BE2C (cell line): ENCODE results near the gene GGT5.
A peak's percentile ranks its signal among the peaks of the same experiment; 100 is the strongest.

ENCODE experiments used
- DNase-seq: peaks from one replicate; pipeline ENCODE4 v3.0.0-alpha.2; 2020
- H3K27me3 ChIP-seq: fragments of 250-450 bp; sonication (Bioruptor Pico); 2 replicates; pipeline ENCODE4 v1.5.1; 2020; ENCODE audit warnings: mild to moderate bottlenecking
- H3K36me3 ChIP-seq: fragments of 250-450 bp; sonication (Bioruptor Pico); 2 replicates; pipeline ENCODE4 v1.5.1; 2020; ENCODE audit warnings: mild to moderate bottlenecking
- H3K4me1 ChIP-seq: fragments of 250-450 bp; sonication (Bioruptor Pico); 2 replicates; pipeline ENCODE4 v1.5.1; 2020
- H3K4me3 ChIP-seq: 2 replicates; pipeline ENCODE4 v1.5.1; 2011; ENCODE audit warnings: low read depth, low read length
- H3K9me3 ChIP-seq: fragments of 250-450 bp; sonication (Bioruptor Pico); 2 replicates; pipeline ENCODE4 v1.5.1; 2020
- CTCF ChIP-seq: IDR thresholded peaks from 2 replicates; pipeline ENCODE4 v1.5.1; 2012; ENCODE audit warnings: mild to moderate bottlenecking, low read depth, low read length

The GGT5 gene

GRCh38 chr22:24176630-24177029, 68.3 kb downstream of the GGT5 start:
- TF ChIP-seq CTCF, result no peak
- Histone ChIP-seq H3K4me3 (no peak overlapping the region), H3K27me3 (no peaks in the 10 kb centered on the region), H3K9me3 (no peaks in the 10 kb centered on the region), H3K4me1 (peaks cover 2% of the 10 kb centered on the region; the same call in 1 of the 2 replicates), H3K36me3 (peaks cover 6% of the 10 kb centered on the region)
- no peak for DNase-seq

GRCh38 chr22:24176040-24176439, 68.8 kb downstream of the GGT5 start:
- TF ChIP-seq CTCF, result no peak
- Histone ChIP-seq H3K36me3 (peaks cover 6% of the 10 kb centered on the region), H3K4me1 (no peaks in the 10 kb centered on the region), H3K27me3 (no peaks in the 10 kb centered on the region), H3K9me3 (no peaks in the 10 kb centered on the region), H3K4me3 (no peak overlapping the region)
- DNase-seq, result no peak

DNA sequence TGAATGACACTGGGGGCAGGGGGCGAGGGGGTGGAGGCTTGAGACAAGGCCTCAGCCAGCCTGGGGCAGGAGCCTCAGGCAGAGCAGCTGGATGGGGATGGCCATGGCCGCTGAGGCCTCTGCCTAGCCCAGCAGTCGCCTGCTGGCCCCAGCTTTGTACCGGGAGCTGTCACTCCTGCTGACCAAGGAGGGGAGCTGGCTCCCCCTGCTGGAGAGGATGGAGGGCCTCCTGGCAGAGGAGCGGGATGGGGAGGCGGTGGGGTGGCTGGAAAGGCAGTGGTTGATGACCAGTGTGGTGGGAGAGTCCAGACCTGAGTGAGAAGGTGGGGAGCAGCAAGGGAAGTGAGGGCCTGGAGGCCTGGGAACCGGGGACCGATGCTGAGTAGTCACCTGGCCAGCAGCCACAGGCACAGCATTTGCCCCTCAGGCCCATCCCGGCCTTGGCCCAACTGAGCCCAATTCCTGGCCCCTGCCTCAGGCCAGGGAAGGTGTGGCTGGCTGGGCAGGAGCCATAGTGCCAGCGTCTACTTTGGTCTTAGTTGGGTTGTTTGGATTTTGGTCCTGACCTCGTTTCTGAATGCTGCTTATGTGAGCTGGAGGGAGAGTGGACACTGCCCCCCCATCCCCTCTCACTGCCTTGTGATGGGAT, 69.6 kb downstream of the GGT5 start:
- H3K27me3 ChIP-seq, result no peaks in the 10 kb centered on the region
- peak; percentile 90 for DNase-seq
- TF ChIP-seq CTCF, result peak; percentile 92
- peaks cover 6% of the 10 kb centered on the region for H3K36me3 ChIP-seq
- H3K9me3 ChIP-seq, result no peaks in the 10 kb centered on the region
- H3K4me3 ChIP-seq, result no peak overlapping the region
- H3K4me1 ChIP-seq, result peaks cover 1% of the 10 kb centered on the region

- no peak for DNase-seq
- Histone ChIP-seq H3K27me3 (no peaks in the 10 kb centered on the region), H3K4me3 (no peak overlapping the region), H3K4me1 (peaks cover 6% of the 10 kb centered on the region), H3K9me3 (no peaks in the 10 kb centered on the region), H3K36me3 (peaks cover 9% of the 10 kb centered on the region)
- no peak for TF ChIP-seq CTCF
These were observed 73.1 kb downstream of the GGT5 start for GRCh38 chr22:24171822-24172221.

- H3K36me3 ChIP-seq, result peaks cover 9% of the 10 kb centered on the region
- no peak for TF ChIP-seq CTCF
- H3K4me3 ChIP-seq, result no peak overlapping the region
- H3K9me3 ChIP-seq, result no peaks in the 10 kb centered on the region
- no peak for DNase-seq
- peaks cover 6% of the 10 kb centered on the region for H3K4me1 ChIP-seq
- H3K27me3 ChIP-seq, result no peaks in the 10 kb centered on the region
These were observed 74.2 kb downstream of the GGT5 start for GRCh38 chr22:24170632-24171031.

DNA sequence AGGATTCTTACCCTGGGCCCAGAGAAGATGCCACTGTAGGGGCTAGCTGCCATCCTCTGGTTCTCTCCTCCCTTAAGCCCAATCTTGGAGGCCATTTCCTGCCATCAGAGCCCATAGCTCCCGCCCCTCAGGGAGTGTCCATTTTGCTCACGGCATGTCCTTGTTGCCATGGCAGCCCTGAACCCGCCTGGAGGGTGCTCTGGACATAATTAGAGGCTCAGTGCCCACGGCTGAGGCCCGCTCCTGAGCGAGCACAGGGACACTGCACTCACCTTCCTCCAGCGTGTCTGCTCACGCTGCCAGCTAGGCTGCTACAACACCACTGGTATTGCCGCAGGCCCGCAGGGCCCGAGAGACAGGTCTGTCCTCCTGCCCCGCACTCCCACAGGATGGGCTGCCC, 74.7 kb downstream of the GGT5 start:
- peaks cover 6% of the 10 kb centered on the region for H3K4me1 ChIP-seq

More for the DNA sequence above, 74.7 kb downstream of the GGT5 start:
- TF ChIP-seq CTCF, result no peak
- Histone ChIP-seq H3K4me3 (no peak overlapping the region), H3K27me3 (no peaks in the 10 kb centered on the region), H3K36me3 (peaks cover 14% of the 10 kb centered on the region), H3K9me3 (no peaks in the 10 kb centered on the region)
- DNase-seq, result peak; percentile 69
